ENCODE results near the gene ICAM4.

GRCh38 chr19:10327793-10328192 is 41.0 kb downstream of the ICAM4 start:
- TF ChIP-seq POLR2A (IDR thresholded peaks at IDR 0.05) (no peak), CTCF (IDR thresholded peaks at IDR 0.05) (no peak)

All from vagina (tissue), 2 donors.